22Rv1 (cell line): ENCODE measurements around the gene CCDC150.

Experiments
- ZFX ChIP-seq: fragments of 450-650 bp; IDR thresholded peaks from 2 replicates; pipeline ENCODE4 v1.6.1; 2017; ENCODE audit warnings: antibody characterized with exemption, borderline replicate concordance
- TF ChIP-seq, protein P1 (sequence below): fragments of 450-650 bp; IDR thresholded peaks from 2 replicates; pipeline ENCODE4 v1.5.1; 2017; ENCODE audit warnings: mild to moderate bottlenecking

DNA sequence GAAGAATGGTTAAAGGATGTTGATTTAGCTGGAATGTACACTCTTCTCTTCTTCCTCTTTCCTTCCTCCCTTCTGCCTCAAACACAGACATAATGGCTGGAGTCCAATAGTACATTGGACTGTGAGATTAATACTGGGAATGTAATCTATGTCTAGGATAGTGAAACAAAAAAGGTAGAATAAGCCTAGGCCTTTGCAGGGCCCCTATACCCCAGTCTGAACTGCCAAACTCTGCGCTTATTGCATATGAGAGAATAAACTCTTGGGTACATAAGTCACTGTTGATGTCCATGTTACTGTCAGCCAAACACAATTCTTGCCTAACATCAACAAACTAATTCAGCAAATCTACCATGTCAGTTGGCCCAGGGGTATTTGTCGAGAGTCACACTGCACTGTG lies 29.7 kb upstream of the CCDC150 start:
- TF ChIP-seq, protein P1, sequence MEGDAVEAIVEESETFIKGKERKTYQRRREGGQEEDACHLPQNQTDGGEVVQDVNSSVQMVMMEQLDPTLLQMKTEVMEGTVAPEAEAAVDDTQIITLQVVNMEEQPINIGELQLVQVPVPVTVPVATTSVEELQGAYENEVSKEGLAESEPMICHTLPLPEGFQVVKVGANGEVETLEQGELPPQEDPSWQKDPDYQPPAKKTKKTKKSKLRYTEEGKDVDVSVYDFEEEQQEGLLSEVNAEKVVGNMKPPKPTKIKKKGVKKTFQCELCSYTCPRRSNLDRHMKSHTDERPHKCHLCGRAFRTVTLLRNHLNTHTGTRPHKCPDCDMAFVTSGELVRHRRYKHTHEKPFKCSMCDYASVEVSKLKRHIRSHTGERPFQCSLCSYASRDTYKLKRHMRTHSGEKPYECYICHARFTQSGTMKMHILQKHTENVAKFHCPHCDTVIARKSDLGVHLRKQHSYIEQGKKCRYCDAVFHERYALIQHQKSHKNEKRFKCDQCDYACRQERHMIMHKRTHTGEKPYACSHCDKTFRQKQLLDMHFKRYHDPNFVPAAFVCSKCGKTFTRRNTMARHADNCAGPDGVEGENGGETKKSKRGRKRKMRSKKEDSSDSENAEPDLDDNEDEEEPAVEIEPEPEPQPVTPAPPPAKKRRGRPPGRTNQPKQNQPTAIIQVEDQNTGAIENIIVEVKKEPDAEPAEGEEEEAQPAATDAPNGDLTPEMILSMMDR, result no peak
- TF ChIP-seq ZFX, result no peak
